ENCODE data around the gene FOXK1. TPM values are rescaled to one million over a fixed set of nuclear protein-coding genes. Genes with fewer than 3 reads are reported as not detected.

FOXK1 gene
- total and polyA plus RNA-seq, 2 of the 13 experiments (the other 11 are each of a cell fraction or from before 2014, with no cell fraction given) = 4.6 to 8.8 TPM

DNA sequence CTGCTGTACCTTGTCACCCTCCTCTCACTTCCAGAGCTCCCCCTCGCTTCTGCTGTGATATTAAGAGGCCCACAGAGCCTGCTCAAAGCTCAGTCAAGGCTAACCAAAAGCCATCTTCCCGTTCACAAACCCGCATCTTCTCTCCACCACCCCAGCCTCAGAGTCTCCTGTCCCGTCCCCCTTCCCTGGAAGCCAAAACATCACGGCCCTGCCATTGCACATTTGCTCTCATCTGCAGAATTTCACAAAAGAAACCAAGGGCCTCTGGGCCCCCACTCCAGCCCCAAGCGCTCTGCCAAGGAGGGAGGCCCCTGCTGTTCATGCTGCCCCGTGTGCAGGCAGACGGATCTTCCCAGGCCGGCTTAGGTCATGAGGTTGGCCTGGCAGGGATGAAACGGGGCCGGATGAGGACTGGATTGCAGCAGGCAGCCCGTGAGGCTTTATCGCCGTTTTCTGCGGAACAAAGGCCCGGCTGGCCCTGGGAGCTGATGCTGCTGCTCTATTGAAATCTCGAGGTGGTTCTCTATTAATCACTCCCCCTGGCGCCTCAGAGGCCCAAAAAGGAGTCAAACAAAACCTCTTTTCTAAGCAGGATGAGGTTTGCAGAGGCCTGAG is 31.6 kb upstream of the FOXK1 start (continued):
- TF ChIP-seq NFKB2 (CRISPR knock-in tag; IDR thresholded peaks at IDR 0.05; ENCODE audit: borderline replicate concordance) (peak; percentile 61; the same call in 1 of the 2 replicates), FLYWCH1 (CRISPR knock-in tag; IDR thresholded peaks at IDR 0.05) (no peak), ZBTB38 (CRISPR knock-in tag; IDR thresholded peaks at IDR 0.05) (peak; percentile 70), MXD4 (CRISPR knock-in tag; IDR thresholded peaks at IDR 0.05) (0 out of 2 replicates have a peak, but pooled peaks have one; percentile 41), RARA (CRISPR knock-in tag; IDR thresholded peaks at IDR 0.05) (no peak), DRAP1 (CRISPR knock-in tag; IDR thresholded peaks at IDR 0.05) (no peak), MYNN (CRISPR knock-in tag; IDR thresholded peaks at IDR 0.05; ENCODE audit: low read depth) (no peak), ZNF263 (CRISPR knock-in tag; IDR thresholded peaks at IDR 0.05) (peak; percentile 40), ZNF460 (CRISPR knock-in tag; IDR thresholded peaks at IDR 0.05; ENCODE audit: borderline replicate concordance) (no peak), GPN1 (CRISPR knock-in tag; IDR thresholded peaks at IDR 0.05; ENCODE audit: borderline replicate concordance) (no peak), HIVEP1 (CRISPR knock-in tag; IDR thresholded peaks at IDR 0.05) (no peak), ZNF567 (CRISPR knock-in tag; IDR thresholded peaks at IDR 0.05; ENCODE audit: borderline replicate concordance) (no peak), EED (CRISPR knock-in tag; IDR thresholded peaks at IDR 0.05) (no peak), NBN (conservative IDR thresholded peaks at IDR 0.05) (no peak), ZNF136 (CRISPR knock-in tag; IDR thresholded peaks at IDR 0.05; ENCODE audit: low read depth) (no peak), NRL (CRISPR knock-in tag; IDR thresholded peaks at IDR 0.05; ENCODE audit: borderline replicate concordance) (peak; percentile 10; the same call in 1 of the 2 replicates), GTF2F1 (IDR thresholded peaks at IDR 0.05; ENCODE audit: low read length) (no peak), ZNF883 (CRISPR knock-in tag; IDR thresholded peaks at IDR 0.05; ENCODE audit: not compliant biosample characterization) (no peak), ZNF451 (CRISPR knock-in tag; IDR thresholded peaks at IDR 0.05) (no peak), HDAC2 (CRISPR knock-in tag; IDR thresholded peaks at IDR 0.05) (0 out of 2 replicates have a peak, but pooled peaks have one; percentile 32), ZFP62 (CRISPR knock-in tag; IDR thresholded peaks at IDR 0.05) (no peak), ZFY (CRISPR knock-in tag; IDR thresholded peaks at IDR 0.05) (peak; percentile 79), ZNF576 (CRISPR knock-in tag; IDR thresholded peaks at IDR 0.05) (no peak), NFRKB (IDR thresholded peaks at IDR 0.05) (no peak), REXO4 (CRISPR knock-in tag; IDR thresholded peaks at IDR 0.05; ENCODE audit: borderline replicate concordance) (no peak), RFXAP (CRISPR knock-in tag; IDR thresholded peaks at IDR 0.05; ENCODE audit: borderline replicate concordance) (0 out of 2 replicates have a peak, but pooled peaks have one; percentile 26), MYC (CRISPR knock-in tag; IDR thresholded peaks at IDR 0.05; ENCODE audit: borderline replicate concordance) (peak; percentile 23; the same call in 1 of the 2 replicates), HOXA3 (CRISPR knock-in tag; IDR thresholded peaks at IDR 0.05) (no peak; the same call in 1 of the 2 replicates)
- TF ChIP-seq, protein P1, sequence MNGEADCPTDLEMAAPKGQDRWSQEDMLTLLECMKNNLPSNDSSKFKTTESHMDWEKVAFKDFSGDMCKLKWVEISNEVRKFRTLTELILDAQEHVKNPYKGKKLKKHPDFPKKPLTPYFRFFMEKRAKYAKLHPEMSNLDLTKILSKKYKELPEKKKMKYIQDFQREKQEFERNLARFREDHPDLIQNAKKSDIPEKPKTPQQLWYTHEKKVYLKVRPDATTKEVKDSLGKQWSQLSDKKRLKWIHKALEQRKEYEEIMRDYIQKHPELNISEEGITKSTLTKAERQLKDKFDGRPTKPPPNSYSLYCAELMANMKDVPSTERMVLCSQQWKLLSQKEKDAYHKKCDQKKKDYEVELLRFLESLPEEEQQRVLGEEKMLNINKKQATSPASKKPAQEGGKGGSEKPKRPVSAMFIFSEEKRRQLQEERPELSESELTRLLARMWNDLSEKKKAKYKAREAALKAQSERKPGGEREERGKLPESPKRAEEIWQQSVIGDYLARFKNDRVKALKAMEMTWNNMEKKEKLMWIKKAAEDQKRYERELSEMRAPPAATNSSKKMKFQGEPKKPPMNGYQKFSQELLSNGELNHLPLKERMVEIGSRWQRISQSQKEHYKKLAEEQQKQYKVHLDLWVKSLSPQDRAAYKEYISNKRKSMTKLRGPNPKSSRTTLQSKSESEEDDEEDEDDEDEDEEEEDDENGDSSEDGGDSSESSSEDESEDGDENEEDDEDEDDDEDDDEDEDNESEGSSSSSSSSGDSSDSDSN (CRISPR knock-in tag; IDR thresholded peaks at IDR 0.05) = peak; percentile 48; the same call in 1 of the 2 replicates
- TF ChIP-seq, protein P2, sequence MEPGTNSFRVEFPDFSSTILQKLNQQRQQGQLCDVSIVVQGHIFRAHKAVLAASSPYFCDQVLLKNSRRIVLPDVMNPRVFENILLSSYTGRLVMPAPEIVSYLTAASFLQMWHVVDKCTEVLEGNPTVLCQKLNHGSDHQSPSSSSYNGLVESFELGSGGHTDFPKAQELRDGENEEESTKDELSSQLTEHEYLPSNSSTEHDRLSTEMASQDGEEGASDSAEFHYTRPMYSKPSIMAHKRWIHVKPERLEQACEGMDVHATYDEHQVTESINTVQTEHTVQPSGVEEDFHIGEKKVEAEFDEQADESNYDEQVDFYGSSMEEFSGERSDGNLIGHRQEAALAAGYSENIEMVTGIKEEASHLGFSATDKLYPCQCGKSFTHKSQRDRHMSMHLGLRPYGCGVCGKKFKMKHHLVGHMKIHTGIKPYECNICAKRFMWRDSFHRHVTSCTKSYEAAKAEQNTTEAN (CRISPR knock-in tag; conservative IDR thresholded peaks at IDR 0.05) = no peak

Data from HepG2 (cell line).